Mesodermal cell (in vitro differentiated cells): ENCODE measurements around the gene ATP6V0A1.
A peak's percentile ranks its signal among the peaks of the same experiment; 100 is the strongest.

Experiments
- H3K27ac ChIP-seq: 2 replicates; pipeline ENCODE4 v1.7.0; 2013; ENCODE audit warnings: mild to moderate bottlenecking, low read depth, low read length, moderate library complexity; ENCODE audit not compliant: severe bottlenecking
- H3K36me3 ChIP-seq: 2 replicates; pipeline ENCODE4 v1.7.1; 2013; ENCODE audit warnings: mild to moderate bottlenecking, low read length, moderate library complexity; ENCODE audit not compliant: control insufficient read depth, insufficient read depth
- H3K4me1 ChIP-seq: one replicate; pipeline ENCODE4 v1.7.1; 2013; ENCODE audit warnings: mild to moderate bottlenecking, low read length; ENCODE audit not compliant: insufficient read depth, control insufficient read depth, poor library complexity, severe bottlenecking
- H3K4me3 ChIP-seq: 2 replicates; pipeline ENCODE4 v1.7.0; 2013; ENCODE audit warnings: low read length, control low read depth, mild to moderate bottlenecking; ENCODE audit not compliant: insufficient read depth, poor library complexity, severe bottlenecking; ENCODE audit errors: extremely low read depth
- H3K9me3 ChIP-seq: 2 replicates; pipeline ENCODE4 v1.7.1; 2013; ENCODE audit warnings: mild to moderate bottlenecking, low read length, moderate library complexity; ENCODE audit not compliant: control insufficient read depth
- WGBS, 2 experiments: methylation state at CpG; one replicate each; pipeline ENCODE4 v1.1.5; 2013; ENCODE audit warnings: missing lambda C conversion rate in 2 of 2; ENCODE audit not compliant: insufficient coverage in 2 of 2; 5-methylcytosine and 5-hydroxymethylcytosine counted together

The ATP6V0A1 gene

GRCh38 chr17:42509409-42509808, 50.7 kb downstream of the ATP6V0A1 start:
- H3K36me3 ChIP-seq = peaks cover 48% of the 10 kb centered on the region
- H3K27ac ChIP-seq = no peak overlapping the region
- H3K4me3 ChIP-seq = no peak overlapping the region
- 96 to 100% methylated on average over 4 of the region's 5 CpGs for WGBS, 2 experiments
- H3K4me1 ChIP-seq = no peaks in the 10 kb centered on the region
- H3K9me3 ChIP-seq = no peaks in the 10 kb centered on the region

GRCh38 chr17:42509841-42510240, 51.2 kb downstream of the ATP6V0A1 start:
- H3K36me3 ChIP-seq = peaks cover 44% of the 10 kb centered on the region
- H3K4me3 ChIP-seq = no peak overlapping the region
- no peaks in the 10 kb centered on the region for H3K4me1 ChIP-seq
- 92 to 93% methylated on average over 1 to 2 of the region's 2 CpGs for WGBS, 2 experiments
- no peaks in the 10 kb centered on the region for H3K9me3 ChIP-seq
- no peak overlapping the region for H3K27ac ChIP-seq

- peaks cover 53% of the 10 kb centered on the region for H3K36me3 ChIP-seq
- H3K27ac ChIP-seq = no peak overlapping the region
- H3K4me3 ChIP-seq = no peak overlapping the region
- H3K9me3 ChIP-seq = no peaks in the 10 kb centered on the region
- peaks cover 12% of the 10 kb centered on the region for H3K4me1 ChIP-seq
- WGBS, 2 experiments = 91 to 94% methylated on average over 6 to 8 of the region's 9 CpGs
Measured at GRCh38 chr17:42512246-42512645, 53.6 kb downstream of the ATP6V0A1 start.

- Histone ChIP-seq H3K4me3 (no peak overlapping the region), H3K36me3 (peaks cover 47% of the 10 kb centered on the region), H3K27ac (no peak overlapping the region), H3K9me3 (no peaks in the 10 kb centered on the region), H3K4me1 (peaks cover 14% of the 10 kb centered on the region)
- 91% methylated on average over 4 to 5 of the region's 6 CpGs for WGBS, 2 experiments
Measured at GRCh38 chr17:42512733-42513251, 54.1 kb downstream of the ATP6V0A1 start.

- Histone ChIP-seq H3K4me3 (no peak overlapping the region), H3K27ac (no peak overlapping the region), H3K4me1 (peaks cover 23% of the 10 kb centered on the region), H3K36me3 (peaks cover 38% of the 10 kb centered on the region), H3K9me3 (no peaks in the 10 kb centered on the region)
- 93 to 96% methylated on average over 6 to 11 of the region's 11 CpGs for WGBS, 2 experiments
Measured at GRCh38 chr17:42513686-42514085, 55.0 kb downstream of the ATP6V0A1 start.

- Histone ChIP-seq H3K4me1 (peaks cover 29% of the 10 kb centered on the region), H3K9me3 (no peaks in the 10 kb centered on the region), H3K4me3 (no peak overlapping the region), H3K36me3 (peaks cover 32% of the 10 kb centered on the region), H3K27ac (no peak overlapping the region)
- 98 to 100% methylated on average over 4 to 11 of the region's 11 CpGs for WGBS, 2 experiments
Measured at GRCh38 chr17:42514279-42514678, 55.6 kb downstream of the ATP6V0A1 start.

- Histone ChIP-seq H3K4me3 (no peak overlapping the region), H3K27ac (no peak overlapping the region), H3K36me3 (peaks cover 27% of the 10 kb centered on the region), H3K4me1 (peaks cover 35% of the 10 kb centered on the region), H3K9me3 (no peaks in the 10 kb centered on the region)
- WGBS, 2 experiments = 88 to 94% methylated on average over 5 to 7 of the region's 8 CpGs
Measured at GRCh38 chr17:42514867-42515266, 56.2 kb downstream of the ATP6V0A1 start.

GRCh38 chr17:42517516-42517915, 58.8 kb downstream of the ATP6V0A1 start:
- H3K4me1 ChIP-seq = peaks cover 58% of the 10 kb centered on the region
- WGBS, 2 experiments = 5 to 32% methylated on average over 5 of the region's 9 CpGs

GRCh38 chr17:42518046-42518754, 59.5 kb downstream of the ATP6V0A1 start:
- Histone ChIP-seq H3K4me3 (no peak overlapping the region), H3K4me1 (peaks cover 61% of the 10 kb centered on the region), H3K36me3 (peaks cover 30% of the 10 kb centered on the region), H3K27ac (peak overlapping the region; percentile 100), H3K9me3 (no peaks in the 10 kb centered on the region)
- 89 to 95% methylated on average over 5 of the region's 9 CpGs for WGBS, 2 experiments

More at GRCh38 chr17:42517516-42517915, 58.8 kb downstream of the ATP6V0A1 start:
- no peak overlapping the region for H3K27ac ChIP-seq
- no peaks in the 10 kb centered on the region for H3K9me3 ChIP-seq
- H3K36me3 ChIP-seq = peaks cover 26% of the 10 kb centered on the region
- no peak overlapping the region for H3K4me3 ChIP-seq

GRCh38 chr17:42518755-42519545, 60.3 kb downstream of the ATP6V0A1 start:
- WGBS, 2 experiments = 100% methylated on average over 2 of the region's 6 CpGs
- Histone ChIP-seq H3K36me3 (peaks cover 26% of the 10 kb centered on the region), H3K9me3 (no peaks in the 10 kb centered on the region), H3K4me3 (no peak overlapping the region), H3K4me1 (peaks cover 64% of the 10 kb centered on the region), H3K27ac (peak overlapping the region; percentile 100)
